Measurements from ENCODE around the gene VWA5B1. TPM values are rescaled to one million over a fixed set of nuclear protein-coding genes. Genes with fewer than 3 reads are reported as not detected.

The VWA5B1 gene
- total and polyA plus RNA-seq, 2 of the 8 experiments (the other 6 are each of a cell fraction or from before 2014, with no cell fraction given): 0.54 to 2.3 TPM

- H3K18ac ChIP-seq (ENCODE audit: extremely low read depth, low read length): no peak overlapping the region
- H2BK120ac ChIP-seq (replicated peaks; ENCODE audit: low read depth, low read length): no peak overlapping the region
- H4K8ac ChIP-seq (ENCODE audit: extremely low read depth, insufficient read depth, low read length): no peak overlapping the region
- H3K27me3 ChIP-seq (replicated peaks in 1 of 4; ENCODE audit: control insufficient read depth in 3 of 4, extremely low read depth in 1 of 4, insufficient read depth in 3 of 4, low read length in 3 of 4): no peaks in the 10 kb centered on the region
- H3K79me2 ChIP-seq (ENCODE audit: control insufficient read depth in 1 of 2, insufficient read depth in 2 of 2, low read length in 2 of 2): no peaks in the 10 kb centered on the region
- H2BK12ac ChIP-seq (ENCODE audit: low read depth, low read length): no peak overlapping the region
- no peak for DNase-seq (ENCODE audit: low read depth in 1 of 2, low spot score in 2 of 2)
- H2AFZ ChIP-seq (ENCODE audit: low read length): no peak overlapping the region
- no peak overlapping the region for H3K4me2 ChIP-seq (ENCODE audit: insufficient read depth in 1 of 2, low read depth in 2 of 2, low read length in 2 of 2)
- no peak for FAIRE-seq
- no peak overlapping the region for H4K91ac ChIP-seq (replicated peaks; ENCODE audit: insufficient read length, low read length)
- H3K27ac ChIP-seq (ENCODE audit: low read depth, low read length): no peak overlapping the region
- H4K5ac ChIP-seq (ENCODE audit: insufficient read length, low read depth, low read length): no peak overlapping the region
- H2BK20ac ChIP-seq (ENCODE audit: low read length): no peak overlapping the region
- WGBS, 2 experiments (ENCODE audit: extremely low coverage in 1 of 2, insufficient coverage in 1 of 2, insufficient read length in 1 of 2, insufficient replicate concordance in 2 of 2, low coverage in 1 of 2, low lambda C conversion rate in 2 of 2, missing lambda C conversion rate in 1 of 2): 94% methylated on average over 3 of the region's 3 CpGs; no CpG with 5 or more reads in 1 of the 2 experiments
- H2AK5ac ChIP-seq (ENCODE audit: low read depth, low read length): no peak overlapping the region
- no peak overlapping the region for H3K23ac ChIP-seq (ENCODE audit: insufficient read length)
- no peaks in the 10 kb centered on the region; the same call in 1 of the 2 replicates for H3K23me2 ChIP-seq (ENCODE audit: low read depth, low read length)
- no peak overlapping the region for H3K9ac ChIP-seq (replicated peaks in 1 of 4; ENCODE audit: extremely low read depth in 1 of 4, low read depth in 3 of 4, low read length in 3 of 4)
- H3K79me1 ChIP-seq (ENCODE audit: low read depth, low read length): no peaks in the 10 kb centered on the region
- no peak overlapping the region for H2BK15ac ChIP-seq (ENCODE audit: low read length)
- no peak overlapping the region for H3K4me3 ChIP-seq (ENCODE audit: extremely low read depth in 1 of 4, insufficient read depth in 2 of 4, low read depth in 3 of 4, low read length in 4 of 4)
- H4K20me1 ChIP-seq (replicated peaks in 1 of 2; ENCODE audit: control insufficient read depth in 1 of 2, insufficient read depth in 2 of 2, low read length in 2 of 2): no peaks in the 10 kb centered on the region
- H3K9me3 ChIP-seq (ENCODE audit: insufficient read depth in 2 of 2, low read depth in 1 of 2, low read length in 1 of 2): no peaks in the 10 kb centered on the region
- no peak overlapping the region for H3K14ac ChIP-seq (ENCODE audit: insufficient read length)
- H3K4ac ChIP-seq (replicated peaks; ENCODE audit: insufficient read length, low read depth, low read length): no peak overlapping the region
- no peak overlapping the region for H3K56ac ChIP-seq (replicated peaks; ENCODE audit: insufficient read length, low read depth, low read length)
- H3K4me1 ChIP-seq (replicated peaks in 1 of 4; ENCODE audit: control insufficient read depth in 3 of 4, insufficient read depth in 4 of 4, low read length in 3 of 4): no peaks in the 10 kb centered on the region
- H2BK5ac ChIP-seq (ENCODE audit: low read depth, low read length): no peak overlapping the region
- ChIA-PET POLR2A (ENCODE audit: partially characterized antibody) (no interaction called here), CTCF (ENCODE audit: partially characterized antibody) (interaction anchor here (0.9 to 1.5 kb wide), 4 partner anchors 8 to 113 kb away, joined by 3 to 6 read pairs (median 3); no protein-coding TSS in a partner anchor)
- no peaks in the 10 kb centered on the region for H3K36me3 ChIP-seq (ENCODE audit: control insufficient read depth in 2 of 4, insufficient read depth in 4 of 4, low read length in 3 of 4)
- no peak for TF ChIP-seq HDAC6 (IDR thresholded peaks at IDR 0.05; ENCODE audit: low read depth, low read length)
- no peak for TF ChIP-seq KDM5A (IDR thresholded peaks at IDR 0.05; ENCODE audit: low read length)
- TF ChIP-seq ASH2L (IDR thresholded peaks at IDR 0.05; ENCODE audit: low read length): no peak
- TF ChIP-seq SAP30 (IDR thresholded peaks at IDR 0.05; ENCODE audit: insufficient read depth, insufficient replicate concordance, low read length): no peak
- no peak for TF ChIP-seq SP4 (IDR thresholded peaks at IDR 0.05; ENCODE audit: low read length)
- TF ChIP-seq RXRA (IDR thresholded peaks at IDR 0.05; ENCODE audit: insufficient read depth, low read depth, low read length): no peak
- TF ChIP-seq TCF12 (IDR thresholded peaks at IDR 0.05; ENCODE audit: low read depth, low read length): no peak
- TF ChIP-seq BCL11A (IDR thresholded peaks at IDR 0.05; ENCODE audit: low read depth in 2 of 2, low read length in 2 of 2): no peak
- no peak for TF ChIP-seq CHD2 (IDR thresholded peaks at IDR 0.05; ENCODE audit: low read length)
- TF ChIP-seq SRF (IDR thresholded peaks at IDR 0.05; ENCODE audit: low read depth, low read length): no peak
- no peak for TF ChIP-seq RAD21 (IDR thresholded peaks at IDR 0.05 in 1 of 2, conservative IDR thresholded peaks at IDR 0.05 in 1 of 2; ENCODE audit: low read depth in 2 of 2, low read length in 2 of 2)
These were observed 35.3 kb downstream of the VWA5B1 start for GRCh38 chr1:20325844-20326420.

All from H1 (cell line).